Right cardiac atrium (tissue), 5 donors: Measurements from ENCODE around the gene GALR1. TPM values are rescaled to one million over a fixed set of nuclear protein-coding genes. Genes with fewer than 3 reads are reported as not detected.
"Not testable (repeated sequence)": the region's sequence is repeated elsewhere in the genome, so short reads cannot be mapped to it uniquely, and the experiment has no call there.

Source experiments
- ATAC-seq, 2 donors: fragments of 200-7000 bp; cut with Tn5 transposase; one replicate each; pipeline versions ENCODE4 v1.8.0 to v1.9.1; 2020; ENCODE audit warnings: moderate library complexity in 2 of 2, mild to moderate bottlenecking in 1 of 2
- DNase-seq, 3 donors: peaks; one replicate each; pipeline ENCODE4 v3.0.0-alpha.2; 2020
- H3K27ac ChIP-seq: one replicate; pipeline ENCODE4 v1.5.1; 2013; ENCODE audit warnings: mild to moderate bottlenecking, low read length, control low read depth, moderate library complexity
- H3K27me3 ChIP-seq: one replicate; pipeline ENCODE4 v1.6.1; 2013; ENCODE audit not compliant: control insufficient read depth, insufficient read depth
- H3K4me1 ChIP-seq: one replicate; pipeline ENCODE4 v1.6.1; 2013; ENCODE audit warnings: low read length; ENCODE audit not compliant: control insufficient read depth, insufficient read depth
- H3K4me3 ChIP-seq: one replicate; pipeline ENCODE4 v1.5.1; 2013; ENCODE audit warnings: low read length, control low read depth
- H3K9me3 ChIP-seq: one replicate; pipeline ENCODE4 v1.6.1; 2013; ENCODE audit warnings: low read length; ENCODE audit not compliant: control insufficient read depth
- WGBS: extraction: QIAGEN DNeasy Blood & Tissue Kit; methylation state at CpG from one replicate; pipeline ENCODE4 v1.1.7; 2013; 5-methylcytosine and 5-hydroxymethylcytosine counted together
- intact Hi-C, 4 donors: fragments of 100-400 bp; cut with DNase I; formaldehyde crosslinking; loops; one replicate each; pipeline versions ENCODE4 v1.11.0 to v1.14.0; 2022 to 2023
- polyA plus RNA-seq: library from polyadenylated mRNA; stranded (reverse); fragments of 200-250 nt; gene quantifications from one replicate; pipeline ENCODE4 v1.2.3, GENCODE V29; 2013
- total RNA-seq, 4 donors: library from RNA; stranded (reverse); fragmentation: NEBNext Ultra II Directional; extraction: Animal tissue kit (Norgen Biotek cat#: 25700); gene quantifications; one replicate each; pipeline ENCODE4 v1.2.1, GENCODE V29; 2021
- donor health status: healthy with polysubstance abuse.
- donor health status: DM: no; HTN: yes; CAD: no.
- donor health status: DM: no; HTN: no; CAD: no.
- donor health status: DM: no; HTN: yes; CAD: no; lungs with severe emphysema.
- donor health status: DM: yes; HTN: yes; CAD: no.

GALR1 gene
- total and polyA plus RNA-seq, 5 donors, result 0.02 to 0.03 TPM; not detected in 3

- intact Hi-C loops, result no loop called here
- H3K27ac ChIP-seq, result no peak overlapping the region
- DNase-seq (no peak), ATAC-seq (no peak)
- 3% methylated on average over 67 of the region's 67 CpGs for WGBS
- peaks cover 3% of the 10 kb centered on the region for H3K9me3 ChIP-seq
- H3K27me3 ChIP-seq, result no peaks in the 10 kb centered on the region
- H3K4me3 ChIP-seq, result no peak overlapping the region
- H3K4me1 ChIP-seq, result no peaks in the 10 kb centered on the region
Observed at GRCh38 chr18:77250926-77251729, 1.5 kb downstream of the GALR1 start.

GRCh38 chr18:77251730-77252050 lies 2.0 kb downstream of the GALR1 start:
- WGBS, result 10% methylated on average over 20 of the region's 20 CpGs
- no peak for ATAC-seq

GRCh38 chr18:77254711-77255405 lies 5.2 kb downstream of the GALR1 start:
- DNase-seq, result no peak
- H3K27ac ChIP-seq, result no peak overlapping the region
- no peaks in the 10 kb centered on the region for H3K9me3 ChIP-seq
- no peaks in the 10 kb centered on the region for H3K27me3 ChIP-seq
- intact Hi-C loops, result no loop called here
- 59% methylated on average over 10 of the region's 10 CpGs for WGBS
- H3K4me3 ChIP-seq, result no peak overlapping the region
- ATAC-seq, result no peak
- H3K4me1 ChIP-seq, result no peaks in the 10 kb centered on the region

More at GRCh38 chr18:77251730-77252050, 2.0 kb downstream of the GALR1 start:
- Histone ChIP-seq H3K4me3 (no peak overlapping the region), H3K27ac (no peak overlapping the region), H3K9me3 (peaks cover 3% of the 10 kb centered on the region), H3K4me1 (no peaks in the 10 kb centered on the region), H3K27me3 (no peaks in the 10 kb centered on the region)
- intact Hi-C loops, result no loop called here
- DNase-seq, result no peak

GRCh38 chr18:77255426-77256105 lies 5.9 kb downstream of the GALR1 start:
- H3K27me3 ChIP-seq, result no peaks in the 10 kb centered on the region
- intact Hi-C loops, result no loop called here
- DNase-seq, result no peak
- 62% methylated on average over 6 of the region's 6 CpGs for WGBS
- ATAC-seq, result no peak
- H3K27ac ChIP-seq, result no peak overlapping the region
- H3K9me3 ChIP-seq, result no peaks in the 10 kb centered on the region
- H3K4me3 ChIP-seq, result no peak overlapping the region
- H3K4me1 ChIP-seq, result no peaks in the 10 kb centered on the region

GRCh38 chr18:77262643-77263465 lies 13.2 kb downstream of the GALR1 start:
- H3K4me3 ChIP-seq, result no peak overlapping the region
- H3K4me1 ChIP-seq, result no peaks in the 10 kb centered on the region
- H3K9me3 ChIP-seq, result no peaks in the 10 kb centered on the region
- ATAC-seq (no peak), DNase-seq (no peak)
- no peak overlapping the region for H3K27ac ChIP-seq
- intact Hi-C loops, result no loop called here
- 77% methylated on average over 4 of the region's 4 CpGs for WGBS
- H3K27me3 ChIP-seq, result no peaks in the 10 kb centered on the region

- H3K4me1 ChIP-seq, result no peaks in the 10 kb centered on the region
- intact Hi-C loops, result no loop called here
- ATAC-seq (no peak), DNase-seq (no peak)
- WGBS, result 76% methylated on average over 3 of the region's 3 CpGs
- H3K27me3 ChIP-seq, result no peaks in the 10 kb centered on the region
- H3K27ac ChIP-seq, result no peak overlapping the region
- no peaks in the 10 kb centered on the region for H3K9me3 ChIP-seq
- H3K4me3 ChIP-seq, result no peak overlapping the region
Observed at GRCh38 chr18:77263466-77263763, 13.8 kb downstream of the GALR1 start.

GRCh38 chr18:77267969-77268368 lies 18.3 kb downstream of the GALR1 start:
- Histone ChIP-seq H3K27ac (no peak overlapping the region), H3K27me3 (no peaks in the 10 kb centered on the region), H3K4me1 (no peaks in the 10 kb centered on the region), H3K4me3 (no peak overlapping the region), H3K9me3 (no peaks in the 10 kb centered on the region)
- 82% methylated on average over 6 of the region's 6 CpGs for whole genome bisulfite sequencing
- DNase-seq (no peak), ATAC-seq (no peak)
- intact Hi-C loops, result no loop called here

GRCh38 chr18:77268456-77268855 lies 18.8 kb downstream of the GALR1 start:
- no peak for ATAC-seq
- Histone ChIP-seq H3K27me3 (no peaks in the 10 kb centered on the region), H3K4me1 (no peaks in the 10 kb centered on the region), H3K9me3 (no peaks in the 10 kb centered on the region), H3K4me3 (no peak overlapping the region), H3K27ac (no peak overlapping the region)
- WGBS, result 71% methylated on average over 9 of the region's 9 CpGs
- no peak for DNase-seq
- intact Hi-C loops, result no loop called here

GRCh38 chr18:77271576-77272481 lies 22.2 kb downstream of the GALR1 start:
- no peaks in the 10 kb centered on the region for H3K27me3 ChIP-seq
- no peak for ATAC-seq
- H3K4me3 ChIP-seq, result no peak overlapping the region
- no peak for DNase-seq
- intact Hi-C loops, result no loop called here
- no peaks in the 10 kb centered on the region for H3K9me3 ChIP-seq
- WGBS, result 39% methylated on average over 9 of the region's 9 CpGs
- no peaks in the 10 kb centered on the region for H3K4me1 ChIP-seq
- no peak overlapping the region for H3K27ac ChIP-seq

- H3K27ac ChIP-seq, H3K4me3 ChIP-seq, H3K27me3 ChIP-seq, H3K9me3 ChIP-seq, intact Hi-C loops, ATAC-seq, H3K4me1 ChIP-seq, DNase-seq: not testable (repeated sequence)
- WGBS, result 75% methylated on average over 7 of the region's 7 CpGs
Observed at GRCh38 chr18:77290841-77291240, 41.2 kb downstream of the GALR1 start.
